Loucy (cell line): ENCODE measurements around the gene PTPRN2.

ENCODE experiments used
- EZH2phosphoT487 ChIP-seq: fragments of 200-600 bp; IDR thresholded peaks from 2 replicates; pipeline ENCODE4 v1.6.1; 2018; ENCODE audit warnings: antibody characterized with exemption, mild to moderate bottlenecking, moderate library complexity, borderline replicate concordance
- TF ChIP-seq, protein P1 (sequence below): fragments of 200-600 bp; sonication (generic); conservative IDR thresholded peaks from 2 replicates; pipeline ENCODE4 v1.5.1; 2014; ENCODE audit warnings: mild to moderate bottlenecking, antibody characterized with exemption, low read length

DNA sequence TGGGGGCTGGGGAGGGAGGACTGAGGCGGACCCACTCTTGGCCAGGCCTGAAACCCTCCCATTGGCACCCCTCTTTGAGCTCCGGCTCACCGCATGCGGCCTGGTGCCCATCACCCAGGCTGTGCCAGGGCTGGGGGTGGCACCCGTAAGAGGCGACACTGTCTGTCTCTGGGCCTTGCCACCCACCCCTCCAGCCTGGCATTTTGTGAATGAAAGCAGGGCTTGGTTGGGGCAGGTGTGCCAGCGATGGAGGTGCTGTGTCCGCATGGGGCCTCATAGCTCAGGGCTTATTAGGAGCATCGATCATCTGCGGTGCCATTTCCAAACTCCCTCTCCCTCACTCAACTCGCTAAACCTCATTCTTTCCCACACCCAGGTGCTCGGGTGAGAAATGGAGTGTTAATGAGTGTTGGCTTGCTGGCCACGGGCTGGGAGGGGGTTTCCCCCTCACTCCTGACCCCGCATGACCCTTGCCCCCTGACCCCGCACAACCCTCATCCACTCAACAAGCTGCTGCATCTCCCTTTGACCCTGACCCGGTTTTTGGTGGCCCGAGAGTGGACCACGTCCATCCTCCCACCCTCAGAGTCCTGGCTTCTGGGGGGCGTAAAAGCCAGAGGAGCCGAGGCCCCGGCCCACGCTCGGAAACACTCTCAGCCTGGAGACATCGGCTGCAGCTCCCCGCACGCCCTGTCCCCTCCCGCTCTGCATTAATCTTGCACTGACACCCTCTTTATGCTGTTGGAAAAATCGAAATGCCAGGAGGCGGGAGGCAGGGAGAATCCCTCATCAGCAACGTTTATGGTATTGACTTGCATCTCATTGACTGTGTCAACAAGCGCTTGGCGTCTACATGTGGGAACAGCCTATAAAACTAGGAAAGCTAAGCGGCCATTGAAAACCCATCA is 1089.6 kb downstream of the PTPRN2 start:
- TF ChIP-seq, protein P1, sequence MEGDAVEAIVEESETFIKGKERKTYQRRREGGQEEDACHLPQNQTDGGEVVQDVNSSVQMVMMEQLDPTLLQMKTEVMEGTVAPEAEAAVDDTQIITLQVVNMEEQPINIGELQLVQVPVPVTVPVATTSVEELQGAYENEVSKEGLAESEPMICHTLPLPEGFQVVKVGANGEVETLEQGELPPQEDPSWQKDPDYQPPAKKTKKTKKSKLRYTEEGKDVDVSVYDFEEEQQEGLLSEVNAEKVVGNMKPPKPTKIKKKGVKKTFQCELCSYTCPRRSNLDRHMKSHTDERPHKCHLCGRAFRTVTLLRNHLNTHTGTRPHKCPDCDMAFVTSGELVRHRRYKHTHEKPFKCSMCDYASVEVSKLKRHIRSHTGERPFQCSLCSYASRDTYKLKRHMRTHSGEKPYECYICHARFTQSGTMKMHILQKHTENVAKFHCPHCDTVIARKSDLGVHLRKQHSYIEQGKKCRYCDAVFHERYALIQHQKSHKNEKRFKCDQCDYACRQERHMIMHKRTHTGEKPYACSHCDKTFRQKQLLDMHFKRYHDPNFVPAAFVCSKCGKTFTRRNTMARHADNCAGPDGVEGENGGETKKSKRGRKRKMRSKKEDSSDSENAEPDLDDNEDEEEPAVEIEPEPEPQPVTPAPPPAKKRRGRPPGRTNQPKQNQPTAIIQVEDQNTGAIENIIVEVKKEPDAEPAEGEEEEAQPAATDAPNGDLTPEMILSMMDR: no peak
- TF ChIP-seq EZH2phosphoT487: no peak
